IMR-90 (cell line): ENCODE results near the gene MTPN. TPM values are rescaled to one million over a fixed set of nuclear protein-coding genes. Genes with fewer than 3 reads are reported as not detected.

Experiments used
- ATAC-seq: fragments of 200-7000 bp; cut with Tn5 transposase; 2 replicates; pipeline ENCODE4 v1.9.1; 2020; ENCODE audit warnings: low read depth, mild to moderate bottlenecking, moderate library complexity
- BruUV-seq: library from RNA; stranded (reverse); fragments of 400-500 nt; replicated peaks from 2 replicates; lab custom pipeline; 2021; lab: Mats Ljungman, UMichigan
- CTCF ChIA-PET: fragments of 300-600 bp; formaldehyde crosslinking; extraction: SDS; loops from one replicate; lab custom pipeline; 2021; ENCODE audit warnings: antibody characterized with exemption; lab: Yijun Ruan, JAX
- POLR2A ChIA-PET: fragments of 300-600 bp; sonication (Branson Sonifier 250); formaldehyde crosslinking; loops from one replicate; lab custom pipeline; 2022; ENCODE audit warnings: antibody characterized with exemption; ENCODE audit not compliant: unreplicated experiment; lab: Charles Lee
- DNase-seq: peaks from one replicate; pipeline ENCODE4 v3.0.0; 2013
- H2AFZ ChIP-seq: replicated peaks from 2 replicates; pipeline ENCODE3; 2013; ENCODE audit warnings: low read length, mild to moderate bottlenecking; ENCODE audit not compliant: poor library complexity
- H2AK5ac ChIP-seq: 2 replicates; pipeline ENCODE4 v1.6.1; 2013; ENCODE audit warnings: low read depth, low read length, inconsistent platforms
- H2AK9ac ChIP-seq: replicated peaks from 2 replicates; pipeline ENCODE3; 2013; ENCODE audit warnings: mild to moderate bottlenecking, low read depth, low read length, moderate library complexity; ENCODE audit not compliant: poor library complexity
- H2BK120ac ChIP-seq: 2 replicates; pipeline ENCODE4 v1.6.1; 2013; ENCODE audit warnings: low read depth, low read length, inconsistent platforms
- H2BK15ac ChIP-seq: 3 replicates; pipeline ENCODE4 v1.6.1; 2013; ENCODE audit warnings: low read depth, low read length, inconsistent platforms
- H2BK20ac ChIP-seq: 2 replicates; pipeline ENCODE4 v1.6.1; 2013; ENCODE audit warnings: low read depth, mild to moderate bottlenecking, inconsistent platforms, low read length, moderate library complexity
- H2BK5ac ChIP-seq: 2 replicates; pipeline ENCODE4 v1.6.1; 2013; ENCODE audit warnings: mild to moderate bottlenecking, low read depth, low read length, inconsistent platforms; ENCODE audit not compliant: poor library complexity, severe bottlenecking
- H3K14ac ChIP-seq: replicated peaks from 2 replicates; pipeline ENCODE4 v1.6.1; 2013; ENCODE audit warnings: low read depth, low read length, inconsistent platforms
- H3K18ac ChIP-seq: 2 replicates; pipeline ENCODE4 v1.6.1; 2013; ENCODE audit warnings: low read depth, low read length, control low read depth
- H3K23ac ChIP-seq: 2 replicates; pipeline ENCODE4 v1.6.1; 2013; ENCODE audit warnings: low read depth, low read length, inconsistent platforms
- H3K27ac ChIP-seq: 2 replicates; pipeline ENCODE4 v1.5.1; 2013; ENCODE audit warnings: mild to moderate bottlenecking, control low read depth, low read length; ENCODE audit not compliant: insufficient read depth
- H3K27me3 ChIP-seq: 2 replicates; pipeline ENCODE4 v1.6.1; 2013; ENCODE audit warnings: low read length; ENCODE audit not compliant: control insufficient read depth, insufficient read depth
- H3K36me3 ChIP-seq: 2 replicates; pipeline ENCODE4 v1.6.1; 2013; ENCODE audit warnings: low read length, mixed read lengths; ENCODE audit not compliant: control insufficient read depth, insufficient read depth
- H3K4ac ChIP-seq: 2 replicates; pipeline ENCODE4 v1.6.1; 2013; ENCODE audit warnings: low read depth, low read length, inconsistent platforms
- H3K4me1 ChIP-seq: 2 replicates; pipeline ENCODE4 v1.6.1; 2013; ENCODE audit warnings: low read length, mixed read lengths; ENCODE audit not compliant: control insufficient read depth, insufficient read depth
- H3K4me2 ChIP-seq: 2 replicates; pipeline ENCODE4 v1.6.1; 2013; ENCODE audit warnings: low read depth, mild to moderate bottlenecking, control low read depth, low read length, moderate library complexity
- H3K4me3 ChIP-seq: 2 replicates; pipeline ENCODE4 v1.5.1; 2013; ENCODE audit warnings: low read depth, mild to moderate bottlenecking, control low read depth, low read length, moderate library complexity; ENCODE audit not compliant: insufficient read depth
- H3K56ac ChIP-seq: 2 replicates; pipeline ENCODE4 v1.6.1; 2013; ENCODE audit warnings: low read length, inconsistent platforms; ENCODE audit not compliant: insufficient read depth; ENCODE audit errors: extremely low read depth
- H3K79me1 ChIP-seq, 2 experiments: 2 replicates each; pipeline ENCODE4 v1.6.1; 2013; ENCODE audit warnings: low read length in 2 of 2, inconsistent platforms in 1 of 2, low read depth in 1 of 2
- H3K9ac ChIP-seq: 2 replicates; pipeline ENCODE4 v1.6.1; 2013; ENCODE audit warnings: low read depth, low read length, control low read depth
- H3K9me1 ChIP-seq: 2 replicates; pipeline ENCODE4 v1.6.1; 2013; ENCODE audit warnings: low read length, inconsistent platforms; ENCODE audit not compliant: insufficient read depth
- H3K9me3 ChIP-seq: 2 replicates; pipeline ENCODE4 v1.6.1; 2013; ENCODE audit warnings: low read length; ENCODE audit not compliant: control insufficient read depth, insufficient read depth
- H4K20me1 ChIP-seq: 2 replicates; pipeline ENCODE4 v1.6.1; 2013; ENCODE audit warnings: low read length, inconsistent platforms; ENCODE audit not compliant: insufficient read depth
- H4K5ac ChIP-seq: 2 replicates; pipeline ENCODE4 v1.6.1; 2013; ENCODE audit warnings: mild to moderate bottlenecking, low read depth, low read length, control low read depth
- H4K8ac ChIP-seq, 2 experiments: 2 replicates each; pipeline ENCODE4 v1.6.1; 2013; ENCODE audit warnings: low read depth in 2 of 2, low read length in 2 of 2, control low read depth in 1 of 2, inconsistent platforms in 1 of 2
- H4K91ac ChIP-seq: 2 replicates; pipeline ENCODE4 v1.6.1; 2013; ENCODE audit warnings: low read depth, low read length, inconsistent platforms; ENCODE audit not compliant: insufficient read depth
- CEBPB ChIP-seq: IDR thresholded peaks from 2 replicates; pipeline ENCODE4 v1.6.1; 2012; ENCODE audit warnings: low read depth, low read length, improper control_type of control experiment
- CTCF ChIP-seq: conservative IDR thresholded peaks from 2 replicates; pipeline ENCODE4 v1.5.1; 2012; ENCODE audit warnings: mild to moderate bottlenecking, low read depth, low read length, improper control_type of control experiment
- WGBS, 2 experiments: methylation state at CpG; one replicate each; pipeline versions ENCODE4 v1.1.5 to v1.1.7; 2013; ENCODE audit warnings: missing lambda C conversion rate in 2 of 2; ENCODE audit not compliant: insufficient read length in 1 of 2; ENCODE audit errors: extremely low coverage in 2 of 2; 5-methylcytosine and 5-hydroxymethylcytosine counted together
- dilution Hi-C: fragments of 300-500 bp; cut with HindIII; formaldehyde crosslinking; loops from one replicate; pipeline ENCODE4 v1.14.3; 2018; ENCODE audit warnings: low sequenced_read_pairs; ENCODE audit not compliant: unreplicated experiment
- in situ Hi-C: fragments of 300-500 bp; cut with MboI; formaldehyde crosslinking; loops from 3 replicates; pipeline ENCODE4 v1.14.3; 2019; ENCODE audit warnings: low sequenced_read_pairs, inconsistent platforms, mixed read lengths
- intact Hi-C: fragments of 100-400 bp; cut with micrococcal nuclease; formaldehyde crosslinking; loops from 2 replicates; pipeline ENCODE4 v1.10.0; 2022
- microRNA-seq, 2 experiments: library from miRNA; stranded (forward) in 1 of 2; unstranded in 1 of 2; fragments of 10-50 nt in 1 of 2; fragments of <30 nt in 1 of 2; gene quantifications in 1 of 2; microRNA quantifications in 1 of 2; one replicate each; pipeline versions ENCODE3 to v1.1.0; 2013 to 2020; ENCODE audit not compliant: insufficient read depth in 1 of 2, insufficient read length in 1 of 2, unreplicated experiment in 1 of 2
- polyA plus RNA-seq, 3 experiments: library from polyadenylated mRNA; depleted of rRNA; stranded (reverse); fragments of >200 nt; gene quantifications; 2 replicates each; pipeline ENCODE4 v1.2.3, GENCODE V29; 2012; ENCODE audit warnings: low replicate concordance in 1 of 3
- small RNA-seq, 5 experiments: library from RNA; depleted of rRNA; stranded (forward); fragments of <200 nt; gene quantifications; one replicate each; pipeline ENCODE3, GENCODE V24; 2012
- total RNA-seq: library from RNA; depleted of rRNA; stranded (reverse); fragments of >200 nt; gene quantifications from 2 replicates; pipeline ENCODE4 v1.2.3, GENCODE V29; 2012; rRNA removed

MTPN gene
- total and polyA plus RNA-seq, 2 of the 4 experiments (the other 2 are of a cell fraction): 58.8 to 94.4 TPM

GRCh38 chr7:135877805-135878204, 99.4 kb downstream of the MTPN start:
- Histone ChIP-seq H3K4me1 (no peaks in the 10 kb centered on the region), H3K9me1 (no peaks in the 10 kb centered on the region), H3K18ac (no peak overlapping the region), H3K4me3 (no peak overlapping the region), H2AFZ (no peak overlapping the region), H3K27ac (no peak overlapping the region), H3K36me3 (no peaks in the 10 kb centered on the region), H3K4ac (no peak overlapping the region), H3K14ac (no peak overlapping the region), H4K91ac (no peak overlapping the region), H3K27me3 (peaks cover 2% of the 10 kb centered on the region), H4K8ac (no peak overlapping the region), H3K4me2 (no peak overlapping the region), H3K56ac (no peak overlapping the region), H2BK15ac (no peak overlapping the region), H2BK120ac (no peak overlapping the region), H2AK5ac (no peak overlapping the region), H2AK9ac (no peak overlapping the region), H3K9me3 (no peaks in the 10 kb centered on the region), H2BK20ac (no peak overlapping the region), H3K79me1 (no peaks in the 10 kb centered on the region), H3K9ac (no peak overlapping the region), H2BK5ac (no peak overlapping the region), H3K23ac (no peak overlapping the region), H4K20me1 (no peaks in the 10 kb centered on the region), H4K5ac (no peak overlapping the region)
- WGBS, 2 experiments: 36% methylated on average over 4 of the region's 5 CpGs; no CpG with 5 or more reads in 1 of the 2 experiments
- DNase-seq: peak; percentile 33
- no peak for ATAC-seq
- dilution Hi-C loops: no loop called here
- in situ Hi-C loops: no loop called here
- CTCF ChIA-PET: no interaction called here
- TF ChIP-seq CEBPB (peak; percentile 75), CTCF (no peak)
- intact Hi-C loops: no loop called here
- BruUV-seq: no TSS peak
- POLR2A ChIA-PET: no interaction called here

Small RNAs within 50 kb of the gene (microRNA-seq; reads per million reads assigned to microRNA genes)
- gene RNU6-223P (ENCODE audit: insufficient read depth, insufficient read length): not detected

Small RNAs within 50 kb of the gene (small RNA-seq; reads per million reads assigned to genes)
- 0 to 0.60 (median 0) reads per million in 5 experiments for gene RNU6-223P

Other genes starting within 250 kb of the MTPN start
- gene SLC13A4, start 249.2 kb downstream of the MTPN start, total RNA-seq: 0.56 TPM in 1 of 2 replicates, not detected in the other
- gene SLC13A4, start 249.2 kb downstream of the MTPN start, polyA plus RNA-seq (2012; rRNA removed): 0.10 TPM in 1 of 2 replicates, not detected in the other
- 1.3 and 1.4 TPM in 2 replicates for gene FAM180A, start 228.5 kb downstream of the MTPN start, total RNA-seq
- gene FAM180A, start 228.5 kb downstream of the MTPN start, polyA plus RNA-seq (2012; rRNA removed): 2.0 and 2.2 TPM in 2 replicates